Esophagus muscularis mucosa (tissue), 4 donors: Measurements from ENCODE around the gene CDK17. TPM values are rescaled to one million over a fixed set of nuclear protein-coding genes. Genes with fewer than 3 reads are reported as not detected.
"Not testable (repeated sequence)": the region's sequence is repeated elsewhere in the genome, so short reads cannot be mapped to it uniquely, and the experiment has no call there.

Source experiments
- DNase-seq: peaks from one replicate; pipeline ENCODE4 v3.0.0-alpha.2; 2017; ENCODE audit errors: extremely low spot score
- H3K27ac ChIP-seq, 4 donors: fragments of 200-600 bp; sonication (generic); replicated peaks in 1 of 4; 1 replicate in 3 of 4; 2 replicates in 1 of 4; pipeline ENCODE4 v1.5.1; 2016 to 2019; ENCODE audit warnings: mild to moderate bottlenecking in 1 of 4
- H3K27me3 ChIP-seq, 4 donors: fragments of 200-600 bp; sonication (generic); one replicate each; pipeline versions ENCODE4 v1.5.1 to v1.6.0; 2016 to 2019
- H3K36me3 ChIP-seq, 4 donors: fragments of 200-600 bp; sonication (generic); one replicate each; pipeline ENCODE4 v1.5.1; 2016 to 2019
- H3K4me1 ChIP-seq, 4 donors: fragments of 200-600 bp; sonication (generic); one replicate each; pipeline ENCODE4 v1.5.1; 2016 to 2019
- H3K4me3 ChIP-seq, 4 donors: fragments of 200-600 bp; sonication (generic); 1 replicate in 2 of 4; 2 replicates in 2 of 4; pipeline ENCODE4 v1.5.1; 2016 to 2019; ENCODE audit warnings: mild to moderate bottlenecking in 4 of 4, moderate library complexity in 1 of 4
- H3K9me3 ChIP-seq, 4 donors: fragments of 200-600 bp; sonication (generic); 1 replicate in 3 of 4; 2 replicates in 1 of 4; pipeline ENCODE4 v1.5.1; 2016 to 2019
- CTCF ChIP-seq, 3 experiments: fragments of 200-600 bp in 2 of 3; fragments of 450-650 bp in 1 of 3; sonication (generic) in 2 of 3; IDR thresholded peaks; one replicate each; pipeline ENCODE4 v1.5.1; 2017 to 2019; ENCODE audit warnings: antibody characterized with exemption in 3 of 3, mild to moderate bottlenecking in 2 of 3, moderate library complexity in 1 of 3
- EP300 ChIP-seq: sonication (generic); formaldehyde crosslinking; IDR thresholded peaks from one replicate; pipeline ENCODE4 v1.6.1; 2017; ENCODE audit warnings: antibody characterized with exemption
- POLR2A ChIP-seq: fragments of 450-650 bp; IDR thresholded peaks from one replicate; pipeline ENCODE4 v1.6.1; 2017; ENCODE audit warnings: antibody characterized with exemption, moderate library complexity, mild to moderate bottlenecking, low read depth
- POLR2AphosphoS5 ChIP-seq, 2 donors: sonication (generic); formaldehyde crosslinking; IDR thresholded peaks; one replicate each; pipeline ENCODE4 v1.6.1; 2017; ENCODE audit warnings: antibody characterized with exemption in 2 of 2
- WGBS: methylation state at CpG from one replicate; pipeline ENCODE4 v1.1.5; 2018; 5-methylcytosine and 5-hydroxymethylcytosine counted together
- intact Hi-C: fragments of 100-400 bp; cut with DNase I; formaldehyde crosslinking; loops from one replicate; pipeline ENCODE4 v1.15.1; 2023
- total RNA-seq, 4 donors: library from RNA; depleted of rRNA; stranded (reverse); fragments of >200 nt; gene quantifications; one replicate each; pipeline versions ENCODE4 v1.1.0 to v1.2.1, GENCODE V29; 2016

The CDK17 gene
- total RNA-seq, 4 donors from 2014 or later: 56.2 to 96.9 (median 68.6) TPM

DNA sequence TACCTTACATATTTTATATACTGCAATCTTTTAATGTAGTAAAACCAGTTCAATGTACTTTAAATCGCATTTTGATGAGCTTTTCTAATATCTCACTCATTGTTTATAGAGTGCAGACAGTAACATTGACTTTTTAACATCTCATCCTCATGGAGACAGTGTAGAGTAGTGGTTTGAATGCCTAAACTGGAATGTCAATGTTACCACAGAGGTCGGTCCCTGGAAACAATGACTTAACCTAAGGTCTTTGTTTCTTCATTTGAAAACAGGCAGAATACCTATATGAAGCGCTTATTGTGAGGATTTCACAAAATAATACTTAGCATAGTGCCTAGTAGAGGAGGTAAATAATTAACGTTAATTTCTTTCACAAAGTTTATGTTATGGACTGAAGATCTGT is 5.0 kb downstream of the CDK17 start:
- Histone ChIP-seq H3K4me1 (peaks cover 27 to 75% (median 68%) of the 10 kb centered on the region in 4 donors), H3K27me3 (no peaks in the 10 kb centered on the region), H3K4me3 (no peak overlapping the region), H3K9me3 (no peaks in the 10 kb centered on the region), H3K27ac (peak overlapping the region; percentile 55 to 100 (median 100)), H3K36me3 (no peaks in the 10 kb centered on the region)
- no peak for DNase-seq
- TF ChIP-seq POLR2A: no peak
- TF ChIP-seq POLR2AphosphoS5 (IDR thresholded peaks at IDR 0.05): no peak
- TF ChIP-seq CTCF (IDR thresholded peaks at IDR 0.05): no peak
- TF ChIP-seq EP300: no peak
- intact Hi-C loops: loop anchor here (10.0 kb wide), 1 partner anchor 90 kb away; no protein-coding TSS in a partner anchor
- 84% methylated on average over 4 of the region's 4 CpGs for WGBS

DNA sequence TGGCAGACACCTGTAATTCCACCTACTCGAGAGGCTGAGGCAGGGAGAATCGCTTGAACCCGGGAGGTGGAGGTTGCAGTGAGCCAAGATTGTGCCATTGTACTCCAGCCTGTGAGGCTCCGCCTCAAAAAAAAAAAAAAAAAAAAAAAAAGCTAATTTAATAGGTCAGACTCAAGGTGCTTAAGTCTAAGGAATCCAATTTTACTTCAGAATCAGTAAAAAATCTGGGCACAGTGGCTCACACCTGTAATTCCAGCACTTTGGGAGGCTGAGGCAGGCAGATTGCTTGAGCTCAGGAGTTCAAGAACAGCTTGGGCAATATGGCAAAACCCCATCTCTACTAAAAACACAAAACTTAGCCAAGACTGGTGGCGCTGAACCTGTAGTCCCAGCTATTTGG is 7.0 kb downstream of the CDK17 start:
- H3K27ac ChIP-seq: peak overlapping the region; percentile 7 to 100 (median 27)
- intact Hi-C loops: loop anchor here (10.0 kb wide), 1 partner anchor 88 kb away; no protein-coding TSS in a partner anchor
- not testable (repeated sequence) for H3K36me3 ChIP-seq, H3K9me3 ChIP-seq, DNase-seq, H3K4me3 ChIP-seq, H3K27me3 ChIP-seq
- WGBS: 72% methylated on average over 5 of the region's 5 CpGs
- H3K4me1 ChIP-seq: peaks cover 23 to 87% (median 80%) of the 10 kb centered on the region in 4 donors

DNA sequence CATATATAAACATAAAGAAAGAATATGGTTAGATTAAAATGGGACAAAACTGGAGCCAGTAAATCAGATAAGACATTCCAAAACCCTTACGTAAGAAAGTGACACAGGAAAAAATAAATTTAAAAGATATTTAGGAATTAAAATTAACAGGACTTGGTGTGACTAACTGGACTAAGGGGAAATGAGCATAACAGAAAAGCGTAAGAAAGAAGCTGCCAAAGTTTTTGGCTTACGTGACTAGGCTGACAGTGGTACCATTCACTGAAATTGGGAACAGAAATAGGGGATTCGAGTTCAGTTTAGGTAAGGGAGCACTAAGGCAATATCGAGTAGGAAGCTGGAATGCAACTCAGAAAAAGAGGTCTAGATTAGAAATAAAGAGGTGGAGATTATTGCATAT is 7.8 kb downstream of the CDK17 start:
- 54% methylated on average over 5 of the region's 5 CpGs for WGBS
- Histone ChIP-seq H3K27ac (peak overlapping the region; percentile 7 to 100 (median 27)), H3K9me3 (no peaks in the 10 kb centered on the region), H3K4me1 (peaks cover 18 to 89% (median 80%) of the 10 kb centered on the region in 4 donors), H3K4me3 (no peak overlapping the region), H3K36me3 (no peaks in the 10 kb centered on the region), H3K27me3 (no peaks in the 10 kb centered on the region)
- DNase-seq: no peak
- TF ChIP-seq POLR2AphosphoS5 (IDR thresholded peaks at IDR 0.05) (no peak), CTCF (IDR thresholded peaks at IDR 0.05) (no peak), POLR2A (no peak), EP300 (no peak)
- intact Hi-C loops: loop anchor here (10.0 kb wide), 1 partner anchor 88 kb away; no protein-coding TSS in a partner anchor

DNA sequence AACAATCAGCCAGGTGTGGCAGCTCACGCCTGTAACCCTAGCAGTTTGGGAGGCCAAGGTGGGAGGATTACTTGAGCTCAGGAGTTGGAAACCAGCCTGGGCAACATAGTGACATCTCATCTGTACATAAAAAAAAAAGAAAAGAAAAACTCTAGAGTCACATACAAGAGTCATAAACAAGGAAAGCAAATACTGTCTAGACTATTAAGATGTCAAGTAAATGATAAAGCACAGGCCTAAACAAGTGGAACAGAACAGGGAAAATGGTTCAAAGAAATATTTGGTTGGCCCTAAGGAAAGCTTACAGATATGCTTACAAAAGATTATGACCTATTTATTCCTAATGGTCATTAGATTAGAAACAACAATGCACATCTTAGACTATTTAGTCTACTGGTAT is 12.3 kb downstream of the CDK17 start:
- Histone ChIP-seq H3K4me3 (no peak overlapping the region), H3K27me3 (no peaks in the 10 kb centered on the region), H3K27ac (no peak overlapping the region), H3K9me3 (no peaks in the 10 kb centered on the region), H3K4me1 (peaks cover 18 to 84% (median 74%) of the 10 kb centered on the region in 4 donors), H3K36me3 (no peaks in the 10 kb centered on the region)
- intact Hi-C loops: no loop called here
- WGBS: 93% methylated on average over 1 of the region's 1 CpG
- DNase-seq: no peak
- no peak for TF ChIP-seq POLR2AphosphoS5 (IDR thresholded peaks at IDR 0.05)
- no peak for TF ChIP-seq EP300
- TF ChIP-seq POLR2A: no peak
- TF ChIP-seq CTCF (IDR thresholded peaks at IDR 0.05): no peak

- no peak for DNase-seq
- no peak overlapping the region for H3K27ac ChIP-seq
- H3K36me3 ChIP-seq: no peaks in the 10 kb centered on the region
- H3K9me3 ChIP-seq: no peaks in the 10 kb centered on the region
- TF ChIP-seq EP300 (no peak), POLR2A (no peak), POLR2AphosphoS5 (IDR thresholded peaks at IDR 0.05) (no peak), CTCF (IDR thresholded peaks at IDR 0.05) (no peak)
- peaks cover 7 to 78% (median 66%) of the 10 kb centered on the region in 4 donors for H3K4me1 ChIP-seq
- H3K4me3 ChIP-seq: no peak overlapping the region
- intact Hi-C loops: no loop called here
- H3K27me3 ChIP-seq: no peaks in the 10 kb centered on the region
- 79% methylated on average over 2 of the region's 2 CpGs for WGBS
These were observed 13.4 kb downstream of the CDK17 start for GRCh38 chr12:96386794-96387193.
